ENCODE measurements around the gene TOM1. TPM values are rescaled to one million over a fixed set of nuclear protein-coding genes. Genes with fewer than 3 reads are reported as not detected.

TOM1 gene
- total RNA-seq, 6 experiments from 2014 or later: 34.2 to 47.2 (median 44.6) TPM

DNA sequence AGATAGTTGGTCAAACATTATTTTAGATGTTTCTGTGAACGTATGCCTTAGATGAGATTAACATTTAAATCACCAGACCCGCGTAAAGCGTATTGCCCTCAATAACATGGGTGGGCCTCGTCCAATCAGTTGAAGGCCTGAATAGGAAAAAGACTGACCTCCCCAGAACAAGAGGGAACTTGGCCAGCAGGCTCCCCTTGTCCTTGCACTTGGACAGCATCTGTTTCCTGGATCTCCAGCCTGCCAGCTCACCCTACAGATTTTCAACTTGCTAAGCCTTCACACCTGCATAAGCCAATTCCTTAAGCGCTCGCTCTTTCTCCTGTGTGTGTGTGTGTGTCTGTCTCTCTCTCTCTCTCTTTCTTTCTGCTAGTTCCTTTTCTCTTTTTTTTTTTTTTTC lies 8.2 kb downstream of the TOM1 start:
- H3K4me3 Mint-ChIP-seq: no peak overlapping the region
- DNase-seq: no peak
- peaks cover 4% of the 10 kb centered on the region; the same call in 1 of the 2 replicates for H3K36me3 Mint-ChIP-seq (ENCODE audit: low read depth)
- TF ChIP-seq, protein P1, sequence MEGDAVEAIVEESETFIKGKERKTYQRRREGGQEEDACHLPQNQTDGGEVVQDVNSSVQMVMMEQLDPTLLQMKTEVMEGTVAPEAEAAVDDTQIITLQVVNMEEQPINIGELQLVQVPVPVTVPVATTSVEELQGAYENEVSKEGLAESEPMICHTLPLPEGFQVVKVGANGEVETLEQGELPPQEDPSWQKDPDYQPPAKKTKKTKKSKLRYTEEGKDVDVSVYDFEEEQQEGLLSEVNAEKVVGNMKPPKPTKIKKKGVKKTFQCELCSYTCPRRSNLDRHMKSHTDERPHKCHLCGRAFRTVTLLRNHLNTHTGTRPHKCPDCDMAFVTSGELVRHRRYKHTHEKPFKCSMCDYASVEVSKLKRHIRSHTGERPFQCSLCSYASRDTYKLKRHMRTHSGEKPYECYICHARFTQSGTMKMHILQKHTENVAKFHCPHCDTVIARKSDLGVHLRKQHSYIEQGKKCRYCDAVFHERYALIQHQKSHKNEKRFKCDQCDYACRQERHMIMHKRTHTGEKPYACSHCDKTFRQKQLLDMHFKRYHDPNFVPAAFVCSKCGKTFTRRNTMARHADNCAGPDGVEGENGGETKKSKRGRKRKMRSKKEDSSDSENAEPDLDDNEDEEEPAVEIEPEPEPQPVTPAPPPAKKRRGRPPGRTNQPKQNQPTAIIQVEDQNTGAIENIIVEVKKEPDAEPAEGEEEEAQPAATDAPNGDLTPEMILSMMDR (IDR thresholded peaks at IDR 0.05): no peak
- peaks cover 3% of the 10 kb centered on the region for H3K27me3 Mint-ChIP-seq (ENCODE audit: insufficient read depth)
- H3K9me3 Mint-ChIP-seq: no peaks in the 10 kb centered on the region
- no peak overlapping the region for H3K27ac Mint-ChIP-seq
- H3K4me1 Mint-ChIP-seq (ENCODE audit: low read depth): peaks cover 49% of the 10 kb centered on the region

DNA sequence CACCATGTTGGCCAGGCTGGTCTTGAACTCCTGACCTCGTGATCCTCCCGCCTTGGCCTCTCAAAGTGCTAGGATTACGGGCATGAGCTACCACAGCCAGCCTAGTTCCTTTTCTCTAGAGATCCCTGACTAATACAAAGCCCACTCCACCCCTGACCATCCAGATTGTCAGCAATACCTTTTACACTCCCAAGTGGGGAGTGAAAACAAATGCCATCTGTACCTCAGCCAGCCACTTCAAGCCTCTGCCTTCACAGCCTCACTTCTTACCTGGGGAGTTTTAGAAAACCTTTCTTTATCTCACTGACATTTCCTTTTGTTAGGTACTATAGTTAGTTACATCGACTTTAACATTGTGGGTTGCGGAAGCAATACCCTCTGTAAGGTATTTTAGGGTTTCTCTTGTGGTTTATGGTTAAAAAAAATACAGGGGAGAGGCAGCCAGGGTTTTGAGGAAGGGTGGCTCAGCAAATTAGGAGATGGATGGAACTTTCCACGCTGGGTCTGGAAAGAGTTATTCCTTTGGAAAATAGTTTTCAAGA lies 8.9 kb downstream of the TOM1 start:
- H3K27ac Mint-ChIP-seq: no peak overlapping the region

DNA sequence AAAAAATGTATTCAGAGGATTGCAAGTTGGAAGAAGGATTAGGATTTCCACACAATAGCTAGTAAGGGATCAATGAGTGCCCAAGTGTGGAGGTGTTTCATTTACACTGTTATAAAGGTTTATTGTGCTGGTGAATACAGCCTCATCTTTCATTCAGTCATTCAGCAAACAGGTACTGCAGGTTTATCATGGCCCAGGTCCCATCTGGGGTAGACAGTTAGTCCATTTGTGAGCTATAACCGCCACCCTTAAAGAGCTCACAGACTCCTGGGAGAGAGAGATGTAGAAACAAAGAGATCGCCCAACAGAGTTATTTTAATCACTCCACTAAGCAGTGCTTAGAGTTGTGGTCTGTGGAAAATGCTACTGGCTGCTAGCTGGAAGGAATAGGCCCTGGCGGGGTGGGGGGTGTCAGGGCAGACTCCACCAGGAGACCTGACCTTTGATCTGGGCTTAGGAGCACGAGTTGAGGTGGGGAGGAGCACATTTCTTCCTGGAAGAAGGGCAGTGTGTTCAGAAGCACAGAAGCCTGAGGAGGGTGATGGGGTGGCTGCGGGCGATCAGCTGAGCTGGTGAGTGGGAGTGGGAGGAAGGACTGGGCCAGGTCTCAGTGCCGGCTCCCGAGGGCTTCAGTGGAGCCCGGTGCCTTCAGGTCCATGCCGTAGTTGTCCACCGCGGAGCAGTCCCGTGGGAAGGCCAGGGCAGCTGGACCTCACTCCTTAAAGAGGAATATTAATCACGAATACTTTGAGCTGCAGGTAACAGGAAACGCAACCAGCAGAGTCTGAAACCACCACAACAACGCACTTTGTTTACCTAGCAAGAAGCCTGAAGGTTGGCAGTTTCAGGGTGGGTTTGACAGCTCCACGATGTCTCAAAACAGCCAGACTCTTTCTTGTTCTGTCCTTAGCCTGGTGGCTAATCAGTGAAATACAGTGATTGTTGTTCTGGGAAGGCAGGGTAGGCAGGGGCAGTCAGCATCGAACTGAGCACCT lies 11.2 kb downstream of the TOM1 start:
- no peaks in the 10 kb centered on the region for H3K36me3 Mint-ChIP-seq (ENCODE audit: low read depth)
- H3K4me3 Mint-ChIP-seq: no peak overlapping the region
- H3K4me1 Mint-ChIP-seq (ENCODE audit: low read depth): peaks cover 64% of the 10 kb centered on the region
- DNase-seq: no peak
- no peaks in the 10 kb centered on the region for H3K9me3 Mint-ChIP-seq
- TF ChIP-seq, protein P1 (IDR thresholded peaks at IDR 0.05): no peak
- peaks cover 1% of the 10 kb centered on the region for H3K27me3 Mint-ChIP-seq (ENCODE audit: insufficient read depth)
- H3K27ac Mint-ChIP-seq: peak overlapping the region; percentile 12

More for the DNA sequence above, 8.9 kb downstream of the TOM1 start:
- TF ChIP-seq, protein P1 (IDR thresholded peaks at IDR 0.05): no peak
- Mint-ChIP-seq H3K36me3 (ENCODE audit: low read depth) (no peaks in the 10 kb centered on the region), H3K4me3 (no peak overlapping the region), H3K9me3 (no peaks in the 10 kb centered on the region), H3K4me1 (ENCODE audit: low read depth) (peaks cover 52% of the 10 kb centered on the region), H3K27me3 (ENCODE audit: insufficient read depth) (peaks cover 3% of the 10 kb centered on the region)
- DNase-seq: no peak

DNA sequence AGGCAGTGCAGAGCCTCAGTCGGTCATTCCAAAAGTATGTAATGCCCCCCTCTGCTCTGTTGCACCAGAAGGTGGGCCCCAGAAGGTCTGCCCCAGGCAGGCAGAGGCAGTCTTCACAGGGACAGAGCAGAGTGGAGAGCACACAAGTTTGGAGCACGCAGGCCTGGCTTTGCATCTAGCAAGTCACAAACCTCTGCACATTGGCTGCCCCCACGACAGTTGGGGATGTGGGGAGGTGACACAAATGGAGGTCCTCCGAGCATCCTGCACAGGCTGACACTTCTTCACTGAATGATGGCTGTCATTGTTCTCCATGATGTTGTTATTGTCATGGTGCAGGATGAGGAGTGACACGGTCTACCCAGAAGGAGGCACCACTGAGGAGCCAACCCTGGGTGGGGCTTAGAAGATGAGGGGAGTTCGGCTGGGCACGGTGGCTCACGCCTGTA lies 11.9 kb downstream of the TOM1 start:
- H3K9me3 Mint-ChIP-seq: no peaks in the 10 kb centered on the region
- H3K4me1 Mint-ChIP-seq (ENCODE audit: low read depth): peaks cover 57% of the 10 kb centered on the region
- peak overlapping the region; percentile 98 for H3K27ac Mint-ChIP-seq
- H3K36me3 Mint-ChIP-seq (ENCODE audit: low read depth): no peaks in the 10 kb centered on the region
- no peak overlapping the region for H3K4me3 Mint-ChIP-seq
- peaks cover 1% of the 10 kb centered on the region for H3K27me3 Mint-ChIP-seq (ENCODE audit: insufficient read depth)
- no peak for DNase-seq
- TF ChIP-seq, protein P1 (IDR thresholded peaks at IDR 0.05): no peak

DNA sequence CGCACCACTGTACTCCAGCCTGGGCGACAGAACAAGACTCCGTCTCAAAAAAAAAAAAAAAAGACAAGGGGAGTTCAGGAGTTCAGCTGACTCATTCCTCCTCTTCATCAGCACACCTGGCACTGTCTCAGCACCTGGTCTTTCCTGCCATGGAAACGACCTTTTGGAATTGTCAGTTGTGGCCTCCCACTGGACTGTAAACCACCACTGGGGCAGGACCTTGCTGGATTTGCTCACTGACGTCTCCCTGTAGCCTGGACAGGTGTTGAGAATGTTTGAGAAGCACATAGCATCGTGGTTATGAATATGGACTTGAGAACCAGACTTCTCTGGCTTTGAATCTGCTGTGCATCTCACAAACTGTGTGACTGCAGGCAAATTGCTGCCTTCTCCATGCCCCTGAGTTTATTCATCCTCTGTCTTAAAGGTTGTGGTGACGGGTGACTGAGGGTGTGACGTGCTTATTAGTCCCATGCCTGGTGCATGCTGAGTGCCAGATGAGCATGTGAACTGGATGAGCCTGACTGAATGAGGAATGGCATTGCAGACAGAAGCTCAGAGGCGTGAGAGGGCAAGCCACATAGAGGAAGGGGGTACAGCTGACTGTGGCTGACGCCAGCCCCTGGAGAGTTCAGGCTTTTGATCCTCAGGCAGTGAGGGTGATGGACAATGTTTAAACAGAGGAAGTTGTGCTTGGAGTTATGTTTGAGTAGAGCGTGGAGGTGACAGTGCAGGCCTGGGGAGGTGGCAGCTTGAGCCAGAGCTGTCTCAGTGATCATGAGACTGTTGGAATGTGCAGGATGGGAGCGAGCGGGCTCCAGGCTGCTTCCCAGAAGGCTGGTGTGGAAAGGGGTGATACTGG lies 12.7 kb downstream of the TOM1 start:
- Mint-ChIP-seq H3K27ac (peak overlapping the region; percentile 98), H3K4me3 (peak overlapping the region; percentile 78), H3K4me1 (ENCODE audit: low read depth) (peaks cover 48% of the 10 kb centered on the region), H3K9me3 (no peaks in the 10 kb centered on the region), H3K27me3 (ENCODE audit: insufficient read depth) (peaks cover 1% of the 10 kb centered on the region), H3K36me3 (ENCODE audit: low read depth) (no peaks in the 10 kb centered on the region)
- TF ChIP-seq, protein P1 (IDR thresholded peaks at IDR 0.05): no peak
- peak; percentile 75 for DNase-seq

Data from HFFc6 (cell line).